HG03097 (cell line): ENCODE results near the gene ZSWIM6.

Experiments
- ATAC-seq: cut with Tn5 transposase; IDR thresholded peaks from one replicate; pipeline ENCODE4 v1.9.1; 2021; ENCODE audit not compliant: unreplicated experiment, low FRiP score

Gene ZSWIM6

GRCh38 chr5:61330845-61331406, 1.1 kb upstream of the ZSWIM6 start:
- ATAC-seq, result peak; percentile 30

- ATAC-seq, result no peak
Observed at GRCh38 chr5:61332358-61332749, 296 bp downstream of the ZSWIM6 start.

- no peak for ATAC-seq
Observed at GRCh38 chr5:61332851-61333320, 828 bp downstream of the ZSWIM6 start.

- no peak for ATAC-seq
Observed at GRCh38 chr5:61333321-61333953, 1.4 kb downstream of the ZSWIM6 start.

- ATAC-seq, result no peak
Observed at GRCh38 chr5:61333954-61334867, 2.2 kb downstream of the ZSWIM6 start.

- no peak for ATAC-seq
Observed at GRCh38 chr5:61334868-61335615, 3.0 kb downstream of the ZSWIM6 start.

- ATAC-seq, result no peak
Observed at GRCh38 chr5:61339764-61340163, 7.7 kb downstream of the ZSWIM6 start.

- no peak for ATAC-seq
Observed at GRCh38 chr5:61340775-61341361, 8.8 kb downstream of the ZSWIM6 start.

GRCh38 chr5:61342071-61342501, 10.0 kb downstream of the ZSWIM6 start:
- no peak for ATAC-seq

GRCh38 chr5:61344187-61344944, 12.3 kb downstream of the ZSWIM6 start:
- ATAC-seq, result no peak

- no peak for ATAC-seq
Observed at GRCh38 chr5:61346511-61346910, 14.5 kb downstream of the ZSWIM6 start.

- no peak for ATAC-seq
Observed at GRCh38 chr5:61347080-61347479, 15.0 kb downstream of the ZSWIM6 start.

GRCh38 chr5:61348447-61348846, 16.4 kb downstream of the ZSWIM6 start:
- ATAC-seq, result no peak

- ATAC-seq, result no peak
Observed at GRCh38 chr5:61349935-61350334, 17.9 kb downstream of the ZSWIM6 start.

GRCh38 chr5:61350535-61350934, 18.5 kb downstream of the ZSWIM6 start:
- no peak for ATAC-seq

GRCh38 chr5:61351733-61352132, 19.7 kb downstream of the ZSWIM6 start:
- no peak for ATAC-seq

- ATAC-seq, result no peak
Observed at GRCh38 chr5:61352180-61352579, 20.1 kb downstream of the ZSWIM6 start.

- no peak for ATAC-seq
Observed at GRCh38 chr5:61352612-61353156, 20.6 kb downstream of the ZSWIM6 start.

GRCh38 chr5:61353293-61353692, 21.2 kb downstream of the ZSWIM6 start:
- ATAC-seq, result no peak
